GM12874 (cell line): ENCODE results near the gene UCN2.

Experiments used
- TF ChIP-seq, protein P1 (sequence below): IDR thresholded peaks from 2 replicates; pipeline ENCODE4 v1.5.1; 2011; ENCODE audit warnings: low read depth, mild to moderate bottlenecking, control low read depth, low read length, moderate library complexity; ENCODE audit not compliant: insufficient read depth

Gene UCN2

DNA sequence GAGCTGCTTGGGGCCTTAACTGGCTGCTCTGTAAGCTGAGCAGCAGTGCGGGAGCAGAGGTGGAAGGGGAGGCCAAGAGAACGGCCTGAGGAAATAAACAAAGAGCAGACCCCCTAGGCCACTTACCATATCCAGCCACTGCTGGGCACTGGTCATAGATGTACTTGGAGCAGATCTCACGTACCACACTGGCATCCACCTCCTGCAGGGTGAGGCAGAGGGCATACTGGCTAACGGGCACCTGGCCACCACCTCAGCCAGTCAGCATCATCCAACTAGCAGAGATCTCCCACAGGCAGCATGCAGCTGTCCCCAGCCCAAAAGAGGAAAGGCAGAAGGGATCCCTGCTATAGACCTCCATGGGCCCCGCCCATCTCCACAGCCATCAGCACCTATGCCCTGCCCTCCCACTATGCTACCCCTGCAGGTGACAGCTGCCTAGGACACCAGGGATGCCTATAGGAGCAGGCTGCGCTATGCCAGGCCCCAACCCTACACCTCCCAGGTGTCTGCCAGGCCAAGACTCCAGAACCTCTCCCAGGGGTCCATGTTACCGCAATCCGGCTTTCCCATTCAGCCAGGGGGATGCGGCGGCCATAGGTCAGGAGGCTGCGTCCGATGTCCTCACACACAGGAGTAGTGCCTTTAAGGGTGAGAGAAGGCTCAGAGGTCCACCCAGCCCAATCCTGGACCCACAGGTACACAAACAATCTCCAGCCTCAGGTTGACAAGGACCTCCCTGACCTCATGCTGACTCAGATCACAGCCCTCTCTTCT is 36.1 kb upstream of the UCN2 start:
- TF ChIP-seq, protein P1, sequence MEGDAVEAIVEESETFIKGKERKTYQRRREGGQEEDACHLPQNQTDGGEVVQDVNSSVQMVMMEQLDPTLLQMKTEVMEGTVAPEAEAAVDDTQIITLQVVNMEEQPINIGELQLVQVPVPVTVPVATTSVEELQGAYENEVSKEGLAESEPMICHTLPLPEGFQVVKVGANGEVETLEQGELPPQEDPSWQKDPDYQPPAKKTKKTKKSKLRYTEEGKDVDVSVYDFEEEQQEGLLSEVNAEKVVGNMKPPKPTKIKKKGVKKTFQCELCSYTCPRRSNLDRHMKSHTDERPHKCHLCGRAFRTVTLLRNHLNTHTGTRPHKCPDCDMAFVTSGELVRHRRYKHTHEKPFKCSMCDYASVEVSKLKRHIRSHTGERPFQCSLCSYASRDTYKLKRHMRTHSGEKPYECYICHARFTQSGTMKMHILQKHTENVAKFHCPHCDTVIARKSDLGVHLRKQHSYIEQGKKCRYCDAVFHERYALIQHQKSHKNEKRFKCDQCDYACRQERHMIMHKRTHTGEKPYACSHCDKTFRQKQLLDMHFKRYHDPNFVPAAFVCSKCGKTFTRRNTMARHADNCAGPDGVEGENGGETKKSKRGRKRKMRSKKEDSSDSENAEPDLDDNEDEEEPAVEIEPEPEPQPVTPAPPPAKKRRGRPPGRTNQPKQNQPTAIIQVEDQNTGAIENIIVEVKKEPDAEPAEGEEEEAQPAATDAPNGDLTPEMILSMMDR = no peak

DNA sequence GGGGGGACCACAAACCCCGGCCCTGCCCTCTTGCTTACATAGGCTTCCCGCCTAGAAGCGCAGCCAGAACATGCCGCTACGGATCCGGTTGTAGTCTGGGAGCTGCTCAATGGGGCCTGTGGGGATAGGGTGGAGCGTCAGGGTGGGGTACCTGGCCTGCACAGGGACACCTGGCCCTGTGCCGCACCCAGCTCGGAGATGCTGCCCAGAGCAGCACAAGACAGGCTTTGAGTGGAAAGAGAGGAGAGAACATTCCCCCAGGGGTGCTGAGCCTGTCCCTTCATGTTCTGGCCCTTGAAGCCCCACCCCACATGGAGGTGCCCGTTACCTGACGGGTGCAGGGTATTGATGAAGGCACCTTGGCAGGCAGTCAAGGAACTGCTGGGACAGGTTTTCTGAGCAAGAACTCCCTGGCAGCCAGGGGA is 35.5 kb upstream of the UCN2 start:
- TF ChIP-seq, protein P1 = no peak

DNA sequence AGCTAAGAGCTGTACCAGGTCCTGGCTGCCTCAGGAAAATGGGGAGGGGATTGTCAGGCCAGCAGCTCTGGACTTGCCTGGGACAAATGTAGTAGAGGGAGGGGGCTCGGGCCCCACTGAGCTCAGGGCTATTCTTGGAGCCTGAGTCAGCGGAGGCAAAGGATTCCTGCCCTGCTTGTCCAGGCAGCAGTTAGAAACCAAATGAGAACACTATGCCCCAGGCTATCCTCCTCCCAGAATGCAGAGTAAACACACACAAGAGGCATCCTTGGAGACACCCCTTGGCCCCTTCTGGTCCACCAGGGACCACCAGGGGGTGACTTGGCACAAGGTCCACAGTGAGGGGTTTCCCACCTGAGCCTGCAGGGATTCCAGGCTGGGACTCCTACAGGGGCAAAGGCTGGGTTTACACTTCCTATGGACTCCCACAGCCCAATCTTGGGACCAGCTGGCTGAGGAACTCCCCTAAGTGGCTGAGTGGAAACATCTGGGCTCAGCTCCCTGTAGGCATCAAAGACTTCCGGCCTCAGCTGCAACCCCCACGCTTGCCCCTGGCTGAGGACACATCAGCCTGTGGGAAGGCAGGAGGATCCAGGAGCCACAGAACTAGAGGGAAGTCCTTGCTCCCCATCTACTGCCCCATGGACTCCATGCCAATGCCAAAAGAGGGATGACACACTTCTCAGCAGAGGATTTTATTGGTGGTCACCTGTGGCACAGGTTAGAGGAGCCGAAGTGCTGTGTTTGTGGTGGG is 34.9 kb upstream of the UCN2 start:
- TF ChIP-seq, protein P1 = no peak

DNA sequence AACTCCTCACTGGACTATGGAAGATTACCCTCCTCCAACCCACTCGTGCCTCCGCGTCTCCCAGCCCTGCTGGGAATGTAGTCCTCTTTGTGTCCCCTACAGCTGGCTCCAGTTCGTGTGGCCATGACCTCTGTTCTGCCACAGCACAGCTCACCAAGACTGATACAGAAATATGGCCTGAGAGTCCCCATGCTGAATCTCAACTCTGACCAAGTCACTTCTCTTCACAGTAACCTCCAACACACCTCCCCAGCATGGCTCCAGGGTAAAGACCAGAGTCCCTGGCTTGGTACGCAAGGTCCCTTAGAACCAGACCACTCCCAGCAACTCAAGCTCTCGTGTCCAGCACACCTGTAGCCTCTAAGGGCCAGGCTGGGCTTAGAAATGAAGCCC is 33.8 kb upstream of the UCN2 start:
- TF ChIP-seq, protein P1 = no peak

DNA sequence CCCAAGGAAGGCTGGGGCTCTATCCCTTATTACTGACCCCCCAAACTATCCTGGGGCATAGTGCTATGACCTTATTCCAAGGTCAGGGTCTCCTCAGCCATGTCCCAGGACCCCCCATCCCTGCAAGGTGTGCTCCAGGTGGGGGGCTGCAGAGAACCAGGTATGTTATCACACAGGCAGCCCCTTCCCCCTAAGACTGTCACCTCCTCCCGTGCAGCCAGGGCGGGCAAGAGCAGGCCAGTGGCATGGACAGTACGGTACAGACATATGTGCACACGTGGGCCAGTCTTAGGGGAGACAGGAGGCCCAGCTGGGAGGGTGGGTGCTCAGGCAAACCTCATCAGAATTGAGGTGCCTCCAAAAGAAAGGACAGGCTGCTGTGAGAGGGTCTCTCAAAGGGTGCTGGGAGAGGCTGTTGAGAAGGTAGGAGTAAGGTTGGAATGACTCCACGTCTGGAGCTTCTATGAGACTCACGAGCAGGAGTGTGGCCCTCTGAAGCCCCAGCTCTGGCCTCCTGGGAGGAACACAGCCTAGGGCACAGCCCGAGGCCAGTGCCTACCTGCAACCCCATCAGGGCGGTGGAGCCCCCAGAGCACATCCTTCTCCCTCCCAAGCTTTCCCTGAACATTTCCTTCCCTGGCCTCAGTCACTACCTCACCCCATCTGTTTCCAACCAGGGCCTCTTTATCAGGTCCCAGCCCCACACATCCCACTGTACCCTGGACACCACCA is 33.3 kb upstream of the UCN2 start:
- TF ChIP-seq, protein P1 = no peak

DNA sequence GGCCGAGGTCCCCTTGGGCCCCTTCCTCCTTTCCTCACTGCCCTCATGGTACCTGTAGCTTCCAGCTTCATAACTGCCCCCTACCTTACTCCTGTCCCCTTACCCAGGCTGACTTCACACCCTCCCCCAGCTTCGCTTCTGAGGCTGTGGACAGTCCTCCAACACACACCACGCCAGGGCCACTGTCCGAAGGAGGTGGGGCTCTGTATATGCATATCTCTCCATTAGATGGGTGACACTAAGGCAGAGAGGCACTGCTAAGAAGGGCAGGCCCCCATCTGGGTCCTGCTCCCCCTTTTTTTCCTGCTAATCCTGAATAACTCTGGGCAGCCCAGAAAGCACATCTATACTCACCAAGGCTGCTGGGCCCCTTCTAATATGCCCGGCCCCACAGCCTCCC is 32.6 kb upstream of the UCN2 start:
- TF ChIP-seq, protein P1 = no peak

DNA sequence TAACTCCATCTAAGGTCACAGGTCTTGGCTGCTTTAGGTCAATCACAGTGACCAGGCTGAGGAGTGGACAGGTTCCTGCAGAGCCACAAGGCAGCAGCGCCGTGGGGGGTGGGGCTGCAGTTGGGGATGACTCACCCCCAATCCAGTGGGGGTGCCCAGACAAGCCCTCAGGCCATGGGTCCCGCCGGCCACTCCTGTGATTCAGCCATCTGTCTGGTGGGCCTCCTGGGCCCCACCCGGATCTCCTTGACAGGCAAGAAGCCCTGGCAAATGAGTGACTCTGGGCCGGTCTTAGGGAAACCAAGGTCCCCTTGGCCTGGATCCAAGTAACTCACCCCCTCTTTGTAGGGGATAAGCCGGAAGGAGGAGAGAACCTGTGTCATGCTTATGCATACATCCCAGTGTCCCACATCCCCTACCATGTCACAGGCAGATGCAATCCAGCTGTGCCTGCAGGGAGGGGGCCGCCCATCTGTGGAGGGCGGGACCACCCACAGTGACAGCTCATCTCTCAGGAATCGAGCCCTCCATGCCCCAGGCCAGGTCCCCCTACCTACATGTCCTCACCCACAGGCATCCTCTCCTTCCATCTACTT is 32.0 kb upstream of the UCN2 start:
- TF ChIP-seq, protein P1 = no peak
